Measurements from ENCODE around the gene SYT7. TPM values are rescaled to one million over a fixed set of nuclear protein-coding genes. Genes with fewer than 3 reads are reported as not detected.

Gene SYT7
- total RNA-seq, 1 experiment from 2014 or later = 2.5 TPM

Small RNA genes within 50 kb of the gene (microRNA-seq; reads per million reads assigned to microRNA genes)
- gene MIR4488 (ENCODE audit: unreplicated experiment) = not detected

Other genes starting within 250 kb of the SYT7 start
- 217 TPM for gene DDB1, start 248.0 kb downstream of the SYT7 start, total RNA-seq (2021; ENCODE audit: unreplicated experiment)
- gene TKFC, start 247.8 kb downstream of the SYT7 start, total RNA-seq (2021; ENCODE audit: unreplicated experiment) = 79.6 TPM
- gene CYB561A3, start 219.2 kb downstream of the SYT7 start, total RNA-seq (2021; ENCODE audit: unreplicated experiment) = 80.3 TPM
- gene TMEM138, start 218.7 kb downstream of the SYT7 start, total RNA-seq (2021; ENCODE audit: unreplicated experiment) = 86.6 TPM
- 11.7 TPM for gene TMEM216, start 188.5 kb downstream of the SYT7 start, total RNA-seq (2021; ENCODE audit: unreplicated experiment)
- gene CPSF7, start 151.1 kb downstream of the SYT7 start, total RNA-seq (2021; ENCODE audit: unreplicated experiment) = 96.1 TPM
- 43.2 TPM for gene SDHAF2, start 151.0 kb downstream of the SYT7 start, total RNA-seq (2021; ENCODE audit: unreplicated experiment)
- gene LRRC10B, start 72.3 kb downstream of the SYT7 start, total RNA-seq (2021; ENCODE audit: unreplicated experiment) = 0.23 TPM
- 6.4 TPM for gene DAGLA, start 99.3 kb upstream of the SYT7 start, total RNA-seq (2021; ENCODE audit: unreplicated experiment)
- 2.8 TPM for gene MYRF, start 171.6 kb upstream of the SYT7 start, total RNA-seq (2021; ENCODE audit: unreplicated experiment)
- 139 TPM for gene TMEM258, start 211.5 kb upstream of the SYT7 start, total RNA-seq (2021; ENCODE audit: unreplicated experiment)
- gene FEN1, start 211.8 kb upstream of the SYT7 start, total RNA-seq (2021; ENCODE audit: unreplicated experiment) = 67.6 TPM
- gene FADS1, start 235.9 kb upstream of the SYT7 start, total RNA-seq (2021; ENCODE audit: unreplicated experiment) = 186 TPM
- gene FADS2, start 247.2 kb upstream of the SYT7 start, total RNA-seq (2021; ENCODE audit: unreplicated experiment) = 679 TPM